Measurements from ENCODE around the gene CEBPB. TPM values are rescaled to one million over a fixed set of nuclear protein-coding genes. Genes with fewer than 3 reads are reported as not detected.
"Not testable (repeated sequence)": the region's sequence is repeated elsewhere in the genome, so short reads cannot be mapped to it uniquely, and the experiment has no call there.

The CEBPB gene
- total RNA-seq, 4 donors from 2014 or later, result 105 to 195 (median 144) TPM

DNA sequence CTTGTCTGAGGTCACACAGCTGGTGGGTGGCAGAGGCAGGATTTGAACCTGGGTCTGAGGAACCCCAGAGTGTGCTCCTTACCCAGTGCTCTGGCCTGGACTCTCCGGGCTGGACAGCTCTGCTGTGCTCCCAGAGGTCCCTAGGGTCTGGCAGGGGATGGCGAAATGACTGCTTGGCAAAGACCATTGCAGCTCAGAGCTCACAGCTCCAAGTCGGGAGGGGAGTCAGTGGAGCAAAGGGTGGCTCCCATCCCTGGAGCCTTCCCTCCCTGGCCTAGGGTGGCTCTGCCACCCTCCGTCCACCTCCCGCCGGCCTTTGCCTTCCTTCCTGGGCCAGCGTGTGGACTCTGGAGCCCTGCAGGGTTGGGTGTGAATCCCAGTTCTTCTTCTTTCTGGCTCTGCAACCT lies 17.5 kb downstream of the CEBPB start:
- no peak for TF ChIP-seq POLR2A (IDR thresholded peaks at IDR 0.05; ENCODE audit: low read depth)
- TF ChIP-seq, protein P1, sequence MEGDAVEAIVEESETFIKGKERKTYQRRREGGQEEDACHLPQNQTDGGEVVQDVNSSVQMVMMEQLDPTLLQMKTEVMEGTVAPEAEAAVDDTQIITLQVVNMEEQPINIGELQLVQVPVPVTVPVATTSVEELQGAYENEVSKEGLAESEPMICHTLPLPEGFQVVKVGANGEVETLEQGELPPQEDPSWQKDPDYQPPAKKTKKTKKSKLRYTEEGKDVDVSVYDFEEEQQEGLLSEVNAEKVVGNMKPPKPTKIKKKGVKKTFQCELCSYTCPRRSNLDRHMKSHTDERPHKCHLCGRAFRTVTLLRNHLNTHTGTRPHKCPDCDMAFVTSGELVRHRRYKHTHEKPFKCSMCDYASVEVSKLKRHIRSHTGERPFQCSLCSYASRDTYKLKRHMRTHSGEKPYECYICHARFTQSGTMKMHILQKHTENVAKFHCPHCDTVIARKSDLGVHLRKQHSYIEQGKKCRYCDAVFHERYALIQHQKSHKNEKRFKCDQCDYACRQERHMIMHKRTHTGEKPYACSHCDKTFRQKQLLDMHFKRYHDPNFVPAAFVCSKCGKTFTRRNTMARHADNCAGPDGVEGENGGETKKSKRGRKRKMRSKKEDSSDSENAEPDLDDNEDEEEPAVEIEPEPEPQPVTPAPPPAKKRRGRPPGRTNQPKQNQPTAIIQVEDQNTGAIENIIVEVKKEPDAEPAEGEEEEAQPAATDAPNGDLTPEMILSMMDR (IDR thresholded peaks at IDR 0.05), result no peak
- intact Hi-C loops (cut with DNase I), result no loop called here
- H3K9me3 ChIP-seq, result no peaks in the 10 kb centered on the region
- no peaks in the 10 kb centered on the region for H3K4me1 ChIP-seq
- no peaks in the 10 kb centered on the region for H3K36me3 ChIP-seq
- no peak overlapping the region for H3K27ac ChIP-seq (replicated peaks in 1 of 4)
- 85% methylated on average over 6 of the region's 7 CpGs for WGBS
- DNase-seq (ENCODE audit: extremely low spot score), result no peak
- H3K4me3 ChIP-seq, result no peak overlapping the region
- no peaks in the 10 kb centered on the region for H3K27me3 ChIP-seq

DNA sequence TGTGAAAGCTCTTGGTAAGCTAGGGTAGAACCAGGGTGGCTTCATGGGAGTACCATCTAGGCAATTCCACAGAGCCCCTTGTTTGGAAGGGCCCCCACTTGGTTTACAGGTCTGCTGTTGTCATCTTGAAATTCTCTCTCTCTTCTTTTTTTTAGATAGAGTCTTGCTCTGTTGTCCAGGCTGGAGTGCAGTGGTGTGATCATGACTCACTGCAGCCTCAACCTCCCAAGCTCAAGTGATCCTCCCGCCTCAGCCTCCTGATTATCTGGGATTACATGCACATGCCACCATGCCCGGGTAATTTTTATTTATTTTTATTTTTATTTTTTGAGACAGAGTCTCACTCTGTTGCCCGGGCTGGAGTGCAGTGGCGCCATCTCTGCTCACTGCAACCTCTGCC lies 18.2 kb downstream of the CEBPB start:
- H3K27me3 ChIP-seq; H3K9me3 ChIP-seq; H3K4me3 ChIP-seq; DNase-seq (ENCODE audit: extremely low spot score); H3K27ac ChIP-seq (replicated peaks in 1 of 4); H3K36me3 ChIP-seq; H3K4me1 ChIP-seq; intact Hi-C loops (cut with DNase I): not testable (repeated sequence)
- WGBS, result 94% methylated on average over 4 of the region's 4 CpGs

DNA sequence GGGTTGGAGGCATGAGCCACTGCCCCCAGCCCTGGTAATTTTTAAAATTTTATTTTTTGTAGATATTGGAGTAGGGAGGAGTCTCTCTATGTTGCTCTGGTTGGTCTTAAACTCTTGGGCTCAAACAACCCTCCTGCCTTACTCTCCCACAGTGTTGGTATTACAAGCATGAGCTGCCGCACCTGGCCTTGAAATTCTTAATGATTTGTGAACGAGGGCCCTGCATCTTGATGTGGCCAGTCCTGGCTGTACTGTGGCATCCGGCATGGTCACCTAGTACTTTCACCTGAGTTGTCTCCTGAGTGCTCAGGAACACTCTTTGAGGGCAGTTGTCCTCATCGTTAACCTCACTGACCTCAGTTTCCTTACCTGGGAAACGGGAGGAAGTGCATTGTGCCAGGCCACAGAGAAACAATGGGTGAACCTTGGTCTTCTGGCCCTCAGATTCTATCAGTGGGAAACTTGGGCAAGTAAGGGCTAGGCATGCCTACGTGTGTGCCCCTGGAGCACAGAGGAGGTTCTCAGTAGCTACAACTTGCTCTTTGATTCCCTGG lies 19.5 kb downstream of the CEBPB start:
- H3K27me3 ChIP-seq, result no peaks in the 10 kb centered on the region
- intact Hi-C loops (cut with DNase I), result no loop called here
- DNase-seq (ENCODE audit: extremely low spot score), result no peak
- 81% methylated on average over 6 of the region's 6 CpGs for WGBS
- TF ChIP-seq EP300 (IDR thresholded peaks at IDR 0.05) (no peak), POLR2A (IDR thresholded peaks at IDR 0.05; ENCODE audit: low read depth) (no peak), POLR2AphosphoS5 (IDR thresholded peaks at IDR 0.05) (no peak)
- TF ChIP-seq, protein P1 (IDR thresholded peaks at IDR 0.05), result no peak
- H3K36me3 ChIP-seq, result no peaks in the 10 kb centered on the region
- no peak overlapping the region for H3K27ac ChIP-seq (replicated peaks in 1 of 4)
- peaks cover 0 to 2% (median under 1%) of the 10 kb centered on the region in 4 donors for H3K4me1 ChIP-seq
- H3K4me3 ChIP-seq, result no peak overlapping the region
- H3K9me3 ChIP-seq, result no peaks in the 10 kb centered on the region

DNA sequence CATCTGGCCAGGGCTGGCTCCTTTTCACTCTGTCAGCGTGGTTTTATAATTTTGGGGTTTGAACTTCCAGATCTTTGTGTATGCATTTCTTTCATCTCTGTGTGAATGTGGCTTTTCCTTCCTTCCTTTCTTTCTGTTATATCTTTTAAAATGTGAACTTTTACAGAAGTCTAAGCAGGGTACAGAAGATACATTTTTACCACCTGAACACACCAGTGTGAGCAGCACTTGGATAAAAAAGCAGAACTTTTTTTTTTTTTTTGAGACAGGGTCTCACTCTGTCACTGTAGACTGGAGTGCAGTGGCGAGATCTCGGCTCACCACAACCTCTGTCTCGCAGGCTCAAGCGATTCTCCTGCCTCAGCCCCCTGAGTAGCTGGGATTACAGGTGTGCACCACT lies 20.5 kb downstream of the CEBPB start:
- intact Hi-C loops (cut with DNase I), result no loop called here
- Histone ChIP-seq H3K27me3 (no peaks in the 10 kb centered on the region), H3K4me1 (peaks cover 0 to 6% (median 2%) of the 10 kb centered on the region in 4 donors), H3K9me3 (no peaks in the 10 kb centered on the region), H3K27ac (replicated peaks in 1 of 4) (no peak overlapping the region), H3K36me3 (no peaks in the 10 kb centered on the region), H3K4me3 (no peak overlapping the region)
- DNase-seq (ENCODE audit: extremely low spot score), result no peak
- 80% methylated on average over 5 of the region's 5 CpGs for WGBS
- no peak for TF ChIP-seq POLR2AphosphoS5 (IDR thresholded peaks at IDR 0.05)
- TF ChIP-seq, protein P1 (IDR thresholded peaks at IDR 0.05), result no peak
- no peak for TF ChIP-seq EP300 (IDR thresholded peaks at IDR 0.05)
- TF ChIP-seq POLR2A (IDR thresholded peaks at IDR 0.05; ENCODE audit: low read depth), result no peak

DNA sequence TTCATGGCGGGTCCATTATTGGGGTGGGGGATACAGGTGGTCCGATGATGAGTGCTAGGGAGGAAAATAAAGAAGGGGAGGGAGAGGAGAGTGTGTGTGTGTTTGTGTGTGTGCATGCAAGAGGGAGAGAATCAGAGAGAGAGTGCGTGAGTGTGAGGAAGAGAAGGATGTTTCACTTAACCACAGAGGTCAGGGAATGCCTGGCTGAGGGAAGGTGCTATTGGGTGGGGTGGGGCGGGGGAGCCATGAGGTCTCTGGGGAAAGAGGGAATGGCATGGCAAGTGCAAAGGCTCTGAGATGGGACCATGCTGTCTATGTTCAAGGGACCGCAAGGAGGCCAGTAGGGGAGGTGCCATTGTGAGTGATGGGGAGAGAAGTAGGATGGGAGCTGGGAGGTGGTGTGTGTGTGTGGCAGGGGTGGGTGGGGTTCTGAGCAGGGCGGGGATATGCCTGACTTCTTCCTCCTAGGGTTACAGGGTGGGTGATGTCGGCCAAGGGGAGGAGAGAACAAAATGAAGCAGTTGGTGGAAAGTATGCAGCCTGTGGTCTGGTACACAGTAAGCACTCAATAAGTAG lies 23.0 kb downstream of the CEBPB start:
- WGBS, result 74% methylated on average over 7 of the region's 7 CpGs
- no peak for TF ChIP-seq POLR2AphosphoS5 (IDR thresholded peaks at IDR 0.05)
- no peak for TF ChIP-seq EP300 (IDR thresholded peaks at IDR 0.05)
- no peak for TF ChIP-seq POLR2A (IDR thresholded peaks at IDR 0.05; ENCODE audit: low read depth)
- TF ChIP-seq, protein P1 (IDR thresholded peaks at IDR 0.05), result no peak
- no peaks in the 10 kb centered on the region for H3K36me3 ChIP-seq
- intact Hi-C loops (cut with DNase I), result no loop called here
- H3K27me3 ChIP-seq, result no peaks in the 10 kb centered on the region
- peaks cover 0 to 6% (median 2%) of the 10 kb centered on the region in 4 donors for H3K4me1 ChIP-seq
- DNase-seq (ENCODE audit: extremely low spot score), result no peak
- H3K27ac ChIP-seq (replicated peaks in 1 of 4), result no peak overlapping the region
- H3K4me3 ChIP-seq, result no peak overlapping the region
- H3K9me3 ChIP-seq, result no peaks in the 10 kb centered on the region

Measured in esophagus muscularis mucosa (tissue), 4 donors.